Measurements from ENCODE around the gene MGME1. TPM values are rescaled to one million over a fixed set of nuclear protein-coding genes. Genes with fewer than 3 reads are reported as not detected.

MGME1 gene
- total RNA-seq, 5 donors from 2014 or later (not counting 1 experiment from before 2014, with no cell fraction given), result 7.3 to 15.0 (median 12.8) TPM

DNA sequence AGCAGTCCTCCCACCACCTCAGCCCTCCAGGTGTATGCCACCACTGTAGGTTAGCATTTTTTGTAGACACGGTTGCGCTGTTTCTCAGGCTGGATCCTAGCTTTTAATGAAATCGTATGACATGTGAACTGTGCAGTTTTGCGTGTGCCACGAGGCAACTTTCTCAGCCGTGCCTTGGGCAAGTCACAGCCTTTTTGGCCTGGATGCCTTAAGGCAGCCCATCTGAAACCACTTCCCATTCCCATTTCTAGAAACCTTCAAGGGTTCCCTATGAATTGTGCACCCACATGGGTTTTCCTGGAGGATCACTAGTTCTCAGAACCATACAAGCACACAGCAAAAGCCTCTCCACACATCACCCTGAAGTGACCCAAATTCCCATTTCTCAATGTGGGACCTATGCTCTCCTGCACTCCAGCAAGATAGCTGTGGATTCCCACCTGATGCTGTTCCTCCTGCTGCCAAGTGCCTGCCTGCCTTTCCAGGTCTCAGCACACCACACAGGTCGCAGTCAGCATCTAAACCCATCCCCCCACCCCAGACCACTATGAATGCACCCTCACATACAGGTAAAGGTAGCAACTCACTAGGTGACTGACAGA lies 29.1 kb upstream of the MGME1 start:
- peaks cover 0 to 34% of the 10 kb centered on the region in 2 donors for H3K36me3 ChIP-seq (ENCODE audit: control insufficient read depth in 2 of 2, extremely low read depth in 1 of 2, insufficient read depth in 1 of 2, low read length in 1 of 2)
- ATAC-seq (replicated peaks in 1 of 4) (peak in 2 of 4 experiments; percentile 23 to 30), DNase-seq (no peak)
- no peaks in the 10 kb centered on the region for H3K27me3 ChIP-seq (replicated peaks in 1 of 2; ENCODE audit: control insufficient read depth in 2 of 2, extremely low read depth in 1 of 2, insufficient read depth in 2 of 2, low read length in 1 of 2)
- 78% methylated on average over 7 of the region's 7 CpGs for WGBS (ENCODE audit: insufficient coverage)
- H3K27ac Mint-ChIP-seq, result peak overlapping the region; percentile 36 to 43
- POLR2A ChIA-PET, result no interaction called here
- CTCF ChIA-PET, result interaction anchor here (0.5 to 2.3 kb wide), 10 partner anchors 8 to 575 kb away, joined by 3 to 8 read pairs (median 4); partner anchors contain the start of gene RRBP1 (in 1 of the 2)
- no peaks in the 10 kb centered on the region for H3K27me3 Mint-ChIP-seq
- H3K4me1 Mint-ChIP-seq, result peaks cover 9 to 13% (median 10%) of the 10 kb centered on the region in 3 donors
- no peak overlapping the region for H3K4me3 ChIP-seq (ENCODE audit: control insufficient read depth in 1 of 2, extremely low read depth in 1 of 2, low read length in 1 of 2)
- no peak overlapping the region for H3K27ac ChIP-seq (ENCODE audit: low read length)
- H3K4me3 Mint-ChIP-seq, result no peak overlapping the region
- H3K9me3 Mint-ChIP-seq, result no peaks in the 10 kb centered on the region
- H3K36me3 Mint-ChIP-seq, result peaks cover 18% of the 10 kb centered on the region
- H3K4me1 ChIP-seq (ENCODE audit: control insufficient read depth in 1 of 2, extremely low read depth in 1 of 2, insufficient read depth in 2 of 2, low read length in 2 of 2), result peaks cover 0 to 11% of the 10 kb centered on the region in 2 experiments
- H3K9me3 ChIP-seq, result no peaks in the 10 kb centered on the region

DNA sequence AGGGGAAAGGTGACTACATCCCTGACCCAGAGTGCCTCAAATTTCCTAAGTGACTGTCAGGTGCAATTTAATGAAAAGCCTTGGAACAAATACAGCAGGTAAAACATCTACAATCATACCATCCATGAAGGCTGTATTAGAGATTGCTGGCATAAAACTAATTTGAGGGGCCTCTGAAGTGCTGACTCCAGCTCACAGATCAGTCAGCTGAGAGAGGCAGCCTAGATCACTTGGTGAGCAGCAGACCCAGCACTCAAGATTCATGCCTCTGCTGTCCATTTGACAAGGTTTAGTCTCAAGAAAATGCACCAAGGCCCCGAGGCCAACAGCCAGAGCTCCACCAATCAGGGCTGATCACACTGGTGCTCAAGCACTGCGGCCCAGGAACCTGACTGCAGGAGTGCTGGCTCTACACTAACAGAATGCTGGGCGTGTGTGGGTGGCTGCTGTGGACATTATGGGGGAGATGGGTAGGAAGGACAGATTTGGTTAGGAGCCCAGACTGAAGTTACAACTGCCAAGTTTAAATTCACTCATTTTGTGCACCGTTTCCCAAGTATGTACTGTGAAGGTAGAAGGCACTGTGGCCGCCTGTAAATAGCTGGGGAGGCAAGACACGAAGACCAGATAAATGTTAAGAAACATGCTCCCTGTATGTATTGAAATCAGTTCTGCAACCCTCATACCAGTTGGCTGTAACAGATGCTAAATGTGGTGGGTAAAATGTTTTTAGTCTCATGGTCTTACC lies 28.4 kb upstream of the MGME1 start:
- H3K4me1 Mint-ChIP-seq, result peaks cover 9 to 13% (median 10%) of the 10 kb centered on the region in 3 donors
- Histone ChIP-seq H3K27ac (ENCODE audit: low read length) (no peak overlapping the region), H3K4me3 (ENCODE audit: control insufficient read depth in 1 of 2, extremely low read depth in 1 of 2, low read length in 1 of 2) (no peak overlapping the region), H3K4me1 (ENCODE audit: control insufficient read depth in 1 of 2, extremely low read depth in 1 of 2, insufficient read depth in 2 of 2, low read length in 2 of 2) (peaks cover 0 to 11% of the 10 kb centered on the region in 2 experiments), H3K27me3 (replicated peaks in 1 of 2; ENCODE audit: control insufficient read depth in 2 of 2, extremely low read depth in 1 of 2, insufficient read depth in 2 of 2, low read length in 1 of 2) (no peaks in the 10 kb centered on the region), H3K9me3 (no peaks in the 10 kb centered on the region), H3K36me3 (ENCODE audit: control insufficient read depth in 2 of 2, extremely low read depth in 1 of 2, insufficient read depth in 1 of 2, low read length in 1 of 2) (peaks cover 0 to 41% of the 10 kb centered on the region in 2 donors)
- H3K27ac Mint-ChIP-seq, result peak overlapping the region; percentile 1 to 36
- no peak for ATAC-seq (replicated peaks in 1 of 4)
- no peaks in the 10 kb centered on the region for H3K27me3 Mint-ChIP-seq
- CTCF ChIA-PET, result interaction anchor here in 1 of 2 donors (0.5 kb wide), 1 partner anchor 435 kb away, joined by 4 read pairs; no protein-coding TSS in a partner anchor
- DNase-seq, result no peak
- 72% methylated on average over 4 of the region's 6 CpGs for WGBS (ENCODE audit: insufficient coverage)
- H3K9me3 Mint-ChIP-seq, result no peaks in the 10 kb centered on the region
- H3K4me3 Mint-ChIP-seq, result no peak overlapping the region
- POLR2A ChIA-PET, result no interaction called here
- H3K36me3 Mint-ChIP-seq, result peaks cover 22% of the 10 kb centered on the region

DNA sequence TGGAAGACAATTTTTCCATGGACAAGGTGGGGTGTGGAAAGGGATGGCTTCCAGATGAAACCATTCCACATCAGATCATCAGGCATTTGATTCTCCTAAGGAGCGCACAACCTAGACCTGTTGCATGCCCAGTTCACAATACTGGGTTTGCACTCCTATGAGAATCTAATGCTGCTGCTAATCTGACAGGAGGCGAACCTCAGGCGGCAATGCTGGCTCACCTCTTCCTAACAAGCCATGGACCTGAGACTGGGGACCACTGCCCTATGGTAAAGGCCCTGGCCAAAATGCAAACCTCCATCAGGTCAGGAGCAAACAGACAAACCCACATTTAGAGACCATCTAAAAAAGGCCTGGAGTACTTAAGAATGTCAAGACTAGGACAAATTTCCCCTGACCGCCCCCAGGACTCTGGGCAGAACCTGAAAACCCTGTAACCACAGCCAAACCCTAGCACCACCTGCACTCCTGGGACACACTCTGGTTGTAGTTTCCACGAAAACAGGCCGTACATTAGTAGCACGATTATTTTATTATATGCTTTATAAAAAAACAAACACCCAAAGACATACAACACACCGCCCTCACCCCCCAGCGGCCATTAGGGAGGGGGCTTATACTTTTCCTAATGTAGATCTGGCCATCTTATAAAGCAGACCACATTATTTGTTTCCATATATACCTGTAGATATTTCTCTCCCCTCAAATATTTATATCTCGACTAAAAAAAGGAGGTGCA lies 27.6 kb upstream of the MGME1 start:
- H3K9me3 ChIP-seq, result no peaks in the 10 kb centered on the region
- H3K27ac ChIP-seq (ENCODE audit: low read length), result no peak overlapping the region
- peaks cover 0 to 11% of the 10 kb centered on the region in 2 experiments for H3K4me1 ChIP-seq (ENCODE audit: control insufficient read depth in 1 of 2, extremely low read depth in 1 of 2, insufficient read depth in 2 of 2, low read length in 2 of 2)
- ChIA-PET POLR2A (no interaction called here), CTCF (no interaction called here)
- peaks cover 4 to 50% of the 10 kb centered on the region in 2 donors for H3K36me3 ChIP-seq (ENCODE audit: control insufficient read depth in 2 of 2, extremely low read depth in 1 of 2, insufficient read depth in 1 of 2, low read length in 1 of 2)
- H3K4me3 Mint-ChIP-seq, result no peak overlapping the region
- peaks cover 28% of the 10 kb centered on the region for H3K36me3 Mint-ChIP-seq
- no peak overlapping the region for H3K4me3 ChIP-seq (ENCODE audit: control insufficient read depth in 1 of 2, extremely low read depth in 1 of 2, low read length in 1 of 2)
- H3K27me3 Mint-ChIP-seq, result no peaks in the 10 kb centered on the region
- H3K9me3 Mint-ChIP-seq, result no peaks in the 10 kb centered on the region
- 90% methylated on average over 3 of the region's 10 CpGs for WGBS (ENCODE audit: insufficient coverage)
- H3K27ac Mint-ChIP-seq, result no peak overlapping the region
- DNase-seq (no peak), ATAC-seq (replicated peaks in 1 of 4) (no peak)
- no peaks in the 10 kb centered on the region for H3K27me3 ChIP-seq (replicated peaks in 1 of 2; ENCODE audit: control insufficient read depth in 2 of 2, extremely low read depth in 1 of 2, insufficient read depth in 2 of 2, low read length in 1 of 2)
- H3K4me1 Mint-ChIP-seq, result peaks cover 9 to 13% (median 10%) of the 10 kb centered on the region in 3 donors

DNA sequence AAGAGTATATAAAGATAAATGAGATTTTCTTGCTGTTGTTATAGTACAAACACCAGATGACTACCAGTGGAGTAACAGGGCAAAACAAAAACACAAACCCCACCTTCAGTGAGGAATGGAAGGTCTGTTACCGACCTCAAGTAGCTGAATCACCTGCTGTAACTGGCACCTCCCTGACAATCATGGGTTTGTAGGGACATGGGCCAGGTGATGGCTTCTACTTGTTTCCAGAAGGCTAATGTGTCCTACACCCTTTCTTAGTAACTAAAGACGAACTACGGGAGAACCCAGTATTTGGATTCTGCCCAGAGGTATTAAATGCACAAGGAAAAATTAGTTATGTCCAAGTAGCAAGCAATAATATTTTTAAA lies 27.0 kb upstream of the MGME1 start:
- H3K9me3 ChIP-seq, result no peaks in the 10 kb centered on the region
- ATAC-seq (replicated peaks in 1 of 4) (no peak), DNase-seq (no peak)
- Mint-ChIP-seq H3K27me3 (no peaks in the 10 kb centered on the region), H3K27ac (no peak overlapping the region), H3K36me3 (peaks cover 33% of the 10 kb centered on the region), H3K4me1 (peaks cover 9 to 13% (median 10%) of the 10 kb centered on the region in 3 donors), H3K4me3 (no peak overlapping the region), H3K9me3 (no peaks in the 10 kb centered on the region)
- H3K4me3 ChIP-seq (ENCODE audit: control insufficient read depth in 1 of 2, extremely low read depth in 1 of 2, low read length in 1 of 2), result no peak overlapping the region
- peaks cover 5 to 55% of the 10 kb centered on the region in 2 donors for H3K36me3 ChIP-seq (ENCODE audit: control insufficient read depth in 2 of 2, extremely low read depth in 1 of 2, insufficient read depth in 1 of 2, low read length in 1 of 2)
- peaks cover 0 to 11% of the 10 kb centered on the region in 2 experiments for H3K4me1 ChIP-seq (ENCODE audit: control insufficient read depth in 1 of 2, extremely low read depth in 1 of 2, insufficient read depth in 2 of 2, low read length in 2 of 2)
- CTCF ChIA-PET, result no interaction called here
- POLR2A ChIA-PET, result no interaction called here
- no CpG with 5 or more reads among the region's 3 CpGs for WGBS (ENCODE audit: insufficient coverage)
- no peak overlapping the region for H3K27ac ChIP-seq (ENCODE audit: low read length)
- no peaks in the 10 kb centered on the region for H3K27me3 ChIP-seq (replicated peaks in 1 of 2; ENCODE audit: control insufficient read depth in 2 of 2, extremely low read depth in 1 of 2, insufficient read depth in 2 of 2, low read length in 1 of 2)

DNA sequence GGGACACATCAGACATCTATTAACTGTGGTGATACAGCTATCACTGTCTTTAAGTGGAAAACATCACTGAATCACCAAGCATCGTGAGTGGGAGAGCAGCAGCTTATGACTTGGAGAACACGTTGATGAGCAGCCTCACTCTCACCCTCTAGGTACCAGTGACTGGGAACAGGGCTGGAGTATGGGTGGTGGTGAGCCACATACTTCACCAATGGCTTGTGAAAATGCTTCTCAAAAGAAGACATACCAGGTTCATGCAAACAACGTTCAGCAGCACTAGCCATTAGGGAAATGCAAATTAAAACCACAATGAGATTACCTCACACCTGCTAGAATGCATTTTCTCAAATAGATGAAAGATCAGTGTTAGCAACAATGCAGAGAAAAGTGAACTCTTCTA lies 25.5 kb upstream of the MGME1 start:
- Histone ChIP-seq H3K36me3 (ENCODE audit: control insufficient read depth in 2 of 2, extremely low read depth in 1 of 2, insufficient read depth in 1 of 2, low read length in 1 of 2) (peaks cover 5 to 69% of the 10 kb centered on the region in 2 donors), H3K27ac (ENCODE audit: low read length) (no peak overlapping the region), H3K9me3 (no peaks in the 10 kb centered on the region), H3K27me3 (replicated peaks in 1 of 2; ENCODE audit: control insufficient read depth in 2 of 2, extremely low read depth in 1 of 2, insufficient read depth in 2 of 2, low read length in 1 of 2) (no peaks in the 10 kb centered on the region), H3K4me1 (ENCODE audit: control insufficient read depth in 1 of 2, extremely low read depth in 1 of 2, insufficient read depth in 2 of 2, low read length in 2 of 2) (peaks cover 0 to 11% of the 10 kb centered on the region in 2 experiments), H3K4me3 (ENCODE audit: control insufficient read depth in 1 of 2, extremely low read depth in 1 of 2, low read length in 1 of 2) (no peak overlapping the region)
- no peak for ATAC-seq (replicated peaks in 1 of 4)
- no CpG with 5 or more reads among the region's 3 CpGs for WGBS (ENCODE audit: insufficient coverage)
- H3K4me3 Mint-ChIP-seq, result no peak overlapping the region
- DNase-seq, result no peak
- peaks cover 9 to 13% (median 10%) of the 10 kb centered on the region in 3 donors for H3K4me1 Mint-ChIP-seq
- peaks cover 49% of the 10 kb centered on the region for H3K36me3 Mint-ChIP-seq
- no peaks in the 10 kb centered on the region for H3K9me3 Mint-ChIP-seq
- H3K27ac Mint-ChIP-seq, result peak overlapping the region in 1 of 2 donors; percentile 34
- ChIA-PET POLR2A (no interaction called here), CTCF (interaction anchor here in 1 of 2 donors (0.6 kb wide), 1 partner anchor 24 kb away, joined by 3 read pairs; no protein-coding TSS in a partner anchor)
- no peaks in the 10 kb centered on the region for H3K27me3 Mint-ChIP-seq

DNA sequence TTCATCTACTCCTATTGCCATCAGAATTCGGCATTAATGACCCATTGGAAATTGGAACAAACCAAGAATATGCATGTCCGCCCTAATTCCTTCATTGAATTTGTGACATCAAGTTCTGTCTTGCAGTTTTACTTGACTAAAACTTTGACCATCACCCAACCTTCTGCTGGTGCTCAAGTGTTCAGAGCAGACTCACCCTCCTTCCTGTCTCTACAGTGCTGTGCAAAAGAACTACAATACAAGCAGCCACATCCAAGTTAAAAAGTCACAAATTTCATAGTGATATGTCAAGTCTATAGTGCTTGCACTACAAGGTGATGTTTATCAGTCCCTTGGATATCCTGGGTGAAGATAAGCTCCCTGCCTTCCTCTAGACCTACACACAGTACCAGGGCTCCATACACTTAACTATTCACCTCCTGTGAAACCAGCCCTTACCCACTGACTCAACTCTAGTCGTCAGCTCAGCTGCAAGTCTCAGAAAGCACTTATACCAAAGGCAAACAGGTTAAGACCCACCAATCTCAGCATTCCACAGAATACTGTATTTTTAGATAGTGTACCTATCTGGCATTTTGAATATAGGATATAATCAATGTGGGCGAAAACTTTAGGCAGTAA lies 23.9 kb upstream of the MGME1 start:
- no peak for ATAC-seq (replicated peaks in 1 of 4)
- Mint-ChIP-seq H3K4me3 (no peak overlapping the region), H3K9me3 (no peaks in the 10 kb centered on the region), H3K4me1 (peaks cover 0 to 3% (median 0%) of the 10 kb centered on the region in 3 donors), H3K27ac (peak overlapping the region in 1 of 2 donors; percentile 45), H3K36me3 (peaks cover 63% of the 10 kb centered on the region), H3K27me3 (no peaks in the 10 kb centered on the region)
- Histone ChIP-seq H3K4me1 (ENCODE audit: control insufficient read depth in 1 of 2, extremely low read depth in 1 of 2, insufficient read depth in 2 of 2, low read length in 2 of 2) (no peaks in the 10 kb centered on the region), H3K27me3 (replicated peaks in 1 of 2; ENCODE audit: control insufficient read depth in 2 of 2, extremely low read depth in 1 of 2, insufficient read depth in 2 of 2, low read length in 1 of 2) (no peaks in the 10 kb centered on the region), H3K9me3 (no peaks in the 10 kb centered on the region), H3K4me3 (ENCODE audit: control insufficient read depth in 1 of 2, extremely low read depth in 1 of 2, low read length in 1 of 2) (no peak overlapping the region), H3K36me3 (ENCODE audit: control insufficient read depth in 2 of 2, extremely low read depth in 1 of 2, insufficient read depth in 1 of 2, low read length in 1 of 2) (peaks cover 7 to 85% of the 10 kb centered on the region in 2 donors), H3K27ac (ENCODE audit: low read length) (no peak overlapping the region)
- 100% methylated on average over 2 of the region's 4 CpGs for WGBS (ENCODE audit: insufficient coverage)
- ChIA-PET POLR2A (no interaction called here), CTCF (interaction anchor here in 1 of 2 donors (0.5 kb wide), 1 partner anchor 238 kb away, joined by 3 read pairs; no protein-coding TSS in a partner anchor)
- DNase-seq, result no peak
